ENCODE data around the gene RAI1. TPM values are rescaled to one million over a fixed set of nuclear protein-coding genes. Genes with fewer than 3 reads are reported as not detected.
A peak's percentile ranks its signal among the peaks of the same experiment; 100 is the strongest.

RAI1 gene
- total and polyA plus RNA-seq, 2 experiments from 2014 or later, result 0.87 to 0.89 TPM

GRCh38 chr17:17700251-17700969, 19.2 kb downstream of the RAI1 start (continued):
- TF ChIP-seq ZNF462 (CRISPR knock-in tag; IDR thresholded peaks at IDR 0.05) (no peak), EZH2 (IDR thresholded peaks at IDR 0.05; ENCODE audit: low read depth, unreplicated experiment) (peak; percentile 85), ZNF114 (CRISPR knock-in tag; IDR thresholded peaks at IDR 0.05) (no peak), ETS1 (IDR thresholded peaks at IDR 0.05) (no peak)

- Histone ChIP-seq H3K9me2 (ENCODE audit: insufficient read depth) (no peaks in the 10 kb centered on the region), H3K4me2 (peak overlapping the region; percentile 76; the same call in 1 of the 2 replicates), H3K27me3 (ENCODE audit: insufficient read depth) (peaks cover 100% of the 10 kb centered on the region), H3K36me3 (ENCODE audit: insufficient read depth) (no peaks in the 10 kb centered on the region), H4K20me1 (replicated peaks; ENCODE audit: insufficient read depth) (peaks cover 27% of the 10 kb centered on the region), H3K27ac (ENCODE audit: low read depth) (no peak overlapping the region), H3F3A (replicated peaks; ENCODE audit: low read depth) (peaks cover 23% of the 10 kb centered on the region), H3K79me2 (replicated peaks; ENCODE audit: insufficient read depth) (no peaks in the 10 kb centered on the region), H3K4me3 (peak overlapping the region; percentile 48; the same call in 1 of the 2 replicates), H3K4me1 (ENCODE audit: insufficient read depth) (peaks cover 48% of the 10 kb centered on the region), H2AFZ (no peak overlapping the region)
- Mint-ChIP-seq H3K36me3 (ENCODE audit: low read depth) (no peaks in the 10 kb centered on the region; the same call in 2 of the 3 replicates), H3K27ac (no peak overlapping the region), H3K27me3 (ENCODE audit: insufficient read depth, low read depth, poor library complexity) (peaks cover 99% of the 10 kb centered on the region), H3K4me3 (peak overlapping the region; percentile 53), H3K4me1 (peaks cover 55% of the 10 kb centered on the region), H3K9me3 (no peaks in the 10 kb centered on the region; the same call in 1 of the 3 replicates)
- TF ChIP-seq ZNF114 (CRISPR knock-in tag; IDR thresholded peaks at IDR 0.05), result no peak
- TF ChIP-seq EZH2 (IDR thresholded peaks at IDR 0.05; ENCODE audit: low read depth, unreplicated experiment), result peak; percentile 56
- TF ChIP-seq REST (IDR thresholded peaks at IDR 0.05; ENCODE audit: unreplicated experiment), result no peak
- no peak for DNase-seq (ENCODE audit: low spot score)
- ATAC-seq, result no peak
These were observed 19.9 kb downstream of the RAI1 start for GRCh38 chr17:17701112-17701511.

Data from GM23338 (cell line).